ENCODE results near the gene WFDC9.

Gene WFDC9

DNA sequence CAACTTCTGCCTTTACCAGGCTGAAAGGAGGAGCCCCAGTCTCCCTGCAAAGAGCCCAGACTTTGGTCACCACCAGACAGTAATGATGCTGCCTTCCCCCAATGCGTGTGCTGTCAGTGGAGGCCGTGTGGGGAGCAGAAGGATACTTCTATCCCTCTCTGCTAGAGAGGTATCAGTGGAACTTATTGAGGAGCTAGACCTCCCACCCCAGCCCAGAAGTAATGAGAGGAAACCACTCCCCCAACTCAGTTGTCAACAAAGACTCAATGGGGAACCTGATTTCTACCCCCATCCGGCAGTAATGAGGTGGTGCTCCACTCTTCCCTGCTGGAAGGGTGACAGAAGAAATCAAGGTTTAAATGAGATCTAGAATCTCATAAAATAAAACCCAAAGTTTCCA is 47.6 kb downstream of the WFDC9 start:
- H3K27ac ChIP-seq (ENCODE audit: low read depth, low read length): no peak overlapping the region
- no peaks in the 10 kb centered on the region for H3F3A ChIP-seq (ENCODE audit: insufficient read depth)
- H3K79me2 ChIP-seq (ENCODE audit: insufficient read depth, low read length): no peaks in the 10 kb centered on the region
- H3K27me3 ChIP-seq (ENCODE audit: low read length): no peaks in the 10 kb centered on the region
- H2AFZ ChIP-seq (ENCODE audit: low read depth, low read length, severe bottlenecking): no peak overlapping the region
- H3K9ac ChIP-seq (ENCODE audit: low read length): no peak overlapping the region
- H3K4me3 ChIP-seq (ENCODE audit: insufficient read depth, low read length, poor library complexity, severe bottlenecking): no peak overlapping the region
- no peaks in the 10 kb centered on the region for H4K20me1 ChIP-seq (ENCODE audit: low read depth, low read length)
- no peak overlapping the region for H3K4me2 ChIP-seq (ENCODE audit: low read depth, low read length, poor library complexity, severe bottlenecking)
- TF ChIP-seq EZH2phosphoT487 (conservative IDR thresholded peaks at IDR 0.05; ENCODE audit: low read length): no peak
- TF ChIP-seq, protein P1, sequence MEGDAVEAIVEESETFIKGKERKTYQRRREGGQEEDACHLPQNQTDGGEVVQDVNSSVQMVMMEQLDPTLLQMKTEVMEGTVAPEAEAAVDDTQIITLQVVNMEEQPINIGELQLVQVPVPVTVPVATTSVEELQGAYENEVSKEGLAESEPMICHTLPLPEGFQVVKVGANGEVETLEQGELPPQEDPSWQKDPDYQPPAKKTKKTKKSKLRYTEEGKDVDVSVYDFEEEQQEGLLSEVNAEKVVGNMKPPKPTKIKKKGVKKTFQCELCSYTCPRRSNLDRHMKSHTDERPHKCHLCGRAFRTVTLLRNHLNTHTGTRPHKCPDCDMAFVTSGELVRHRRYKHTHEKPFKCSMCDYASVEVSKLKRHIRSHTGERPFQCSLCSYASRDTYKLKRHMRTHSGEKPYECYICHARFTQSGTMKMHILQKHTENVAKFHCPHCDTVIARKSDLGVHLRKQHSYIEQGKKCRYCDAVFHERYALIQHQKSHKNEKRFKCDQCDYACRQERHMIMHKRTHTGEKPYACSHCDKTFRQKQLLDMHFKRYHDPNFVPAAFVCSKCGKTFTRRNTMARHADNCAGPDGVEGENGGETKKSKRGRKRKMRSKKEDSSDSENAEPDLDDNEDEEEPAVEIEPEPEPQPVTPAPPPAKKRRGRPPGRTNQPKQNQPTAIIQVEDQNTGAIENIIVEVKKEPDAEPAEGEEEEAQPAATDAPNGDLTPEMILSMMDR (IDR thresholded peaks at IDR 0.05; ENCODE audit: insufficient read depth, low read length, poor library complexity, severe bottlenecking): no peak
- no peaks in the 10 kb centered on the region for H3K9me2 ChIP-seq (replicated peaks; ENCODE audit: insufficient read depth, low read length)
- H3K9me3 ChIP-seq (ENCODE audit: insufficient read depth, low read length): no peaks in the 10 kb centered on the region
- H3K36me3 ChIP-seq (ENCODE audit: low read length): no peaks in the 10 kb centered on the region

DNA sequence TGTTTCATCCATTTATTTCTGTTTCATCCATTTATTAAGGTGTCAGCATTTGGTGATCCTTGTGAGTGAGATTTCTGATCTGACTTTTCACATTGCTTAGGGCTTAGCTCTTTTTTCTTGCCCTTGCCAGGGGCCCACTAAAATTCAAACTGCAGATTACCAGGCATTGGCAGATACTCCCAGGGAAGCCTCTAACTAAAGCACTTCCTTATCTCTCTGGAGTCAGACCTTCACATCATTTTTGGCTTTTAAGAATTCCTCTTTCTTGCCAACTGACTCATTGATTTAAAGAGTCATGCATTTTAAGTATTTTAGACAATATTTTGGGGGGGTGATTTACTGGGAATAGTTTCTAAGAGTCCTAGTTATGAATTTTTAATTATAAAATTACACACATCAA is 49.4 kb downstream of the WFDC9 start:
- no peaks in the 10 kb centered on the region for H4K20me1 ChIP-seq (ENCODE audit: low read depth, low read length)
- TF ChIP-seq EZH2phosphoT487 (conservative IDR thresholded peaks at IDR 0.05; ENCODE audit: low read length): no peak
- TF ChIP-seq, protein P1 (IDR thresholded peaks at IDR 0.05; ENCODE audit: insufficient read depth, low read length, poor library complexity, severe bottlenecking): no peak
- no peak overlapping the region for H2AFZ ChIP-seq (ENCODE audit: low read depth, low read length, severe bottlenecking)
- H3K4me3 ChIP-seq (ENCODE audit: insufficient read depth, low read length, poor library complexity, severe bottlenecking): no peak overlapping the region
- no peaks in the 10 kb centered on the region for H3K79me2 ChIP-seq (ENCODE audit: insufficient read depth, low read length)
- H3K9ac ChIP-seq (ENCODE audit: low read length): no peak overlapping the region
- no peak overlapping the region for H3K4me2 ChIP-seq (ENCODE audit: low read depth, low read length, poor library complexity, severe bottlenecking)
- no peaks in the 10 kb centered on the region for H3F3A ChIP-seq (ENCODE audit: insufficient read depth)
- no peaks in the 10 kb centered on the region for H3K36me3 ChIP-seq (ENCODE audit: low read length)
- no peaks in the 10 kb centered on the region for H3K27me3 ChIP-seq (ENCODE audit: low read length)
- H3K9me3 ChIP-seq (ENCODE audit: insufficient read depth, low read length): no peaks in the 10 kb centered on the region
- H3K27ac ChIP-seq (ENCODE audit: low read depth, low read length): no peak overlapping the region
- H3K9me2 ChIP-seq (replicated peaks; ENCODE audit: insufficient read depth, low read length): no peaks in the 10 kb centered on the region

DNA sequence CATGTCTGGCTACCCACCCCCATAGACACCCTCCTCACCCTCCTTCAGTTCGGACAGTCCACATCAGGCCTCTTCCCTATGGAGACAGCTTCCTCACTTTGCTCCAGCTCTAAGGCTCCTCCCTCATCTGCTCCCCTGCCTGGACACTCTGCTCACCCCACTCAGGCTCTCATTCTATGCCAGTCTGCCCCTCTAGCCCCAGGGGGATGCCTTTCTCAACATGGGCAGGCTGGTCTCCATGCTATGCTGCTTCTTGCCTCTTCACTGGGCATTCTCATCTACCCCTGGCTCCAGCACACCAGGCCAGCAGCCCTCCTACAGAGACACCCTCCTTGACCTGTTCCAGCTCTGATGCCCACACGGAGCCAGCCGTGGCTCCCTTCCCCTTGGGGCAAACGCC is 51.9 kb downstream of the WFDC9 start, which contains the start of gene WFDC8:
Gene WFDC8 (minus strand): TSS at position 101 of the 400 bp plus-strand sequence. CDS start 37 bp downstream, at position 64.
- H3K27me3 ChIP-seq (ENCODE audit: low read length): no peaks in the 10 kb centered on the region
- no peak for TF ChIP-seq EZH2phosphoT487 (conservative IDR thresholded peaks at IDR 0.05; ENCODE audit: low read length)
- TF ChIP-seq, protein P1 (IDR thresholded peaks at IDR 0.05; ENCODE audit: insufficient read depth, low read length, poor library complexity, severe bottlenecking): no peak

More for the DNA sequence above, 51.9 kb downstream of the WFDC9 start, which contains the start of gene WFDC8:
- Histone ChIP-seq H3K9ac (ENCODE audit: low read length) (no peak within 1 kb of the TSS), H3K4me3 (ENCODE audit: insufficient read depth, low read length, poor library complexity, severe bottlenecking) (no peak within 1 kb of the TSS), H3K79me2 (ENCODE audit: insufficient read depth, low read length) (no peaks in the 10 kb centered on the region), H4K20me1 (ENCODE audit: low read depth, low read length) (no peaks in the 10 kb centered on the region), H3K9me3 (ENCODE audit: insufficient read depth, low read length) (no peaks in the 10 kb centered on the region), H3F3A (ENCODE audit: insufficient read depth) (no peaks in the 10 kb centered on the region), H2AFZ (ENCODE audit: low read depth, low read length, severe bottlenecking) (no peak within 1 kb of the TSS), H3K36me3 (ENCODE audit: low read length) (no peaks in the 10 kb centered on the region), H3K27ac (ENCODE audit: low read depth, low read length) (no peak within 1 kb of the TSS), H3K9me2 (replicated peaks; ENCODE audit: insufficient read depth, low read length) (no peaks in the 10 kb centered on the region), H3K4me2 (ENCODE audit: low read depth, low read length, poor library complexity, severe bottlenecking) (no peak within 1 kb of the TSS)
